Mammary epithelial cell (primary cell): Measurements from ENCODE around the gene METRNL.

Source experiments
- CTCF ChIP-seq, 2 donors: IDR thresholded peaks in 1 of 2; conservative IDR thresholded peaks in 1 of 2; 2 replicates each; pipeline ENCODE4 v1.5.1; 2011 to 2012; ENCODE audit warnings: inconsistent platforms in 2 of 2, low read length in 2 of 2, mild to moderate bottlenecking in 2 of 2, control low read depth in 1 of 2, low read depth in 1 of 2; ENCODE audit not compliant: insufficient read depth in 1 of 2; ENCODE audit errors: extremely low read depth in 1 of 2
- EZH2 ChIP-seq: IDR thresholded peaks from 2 replicates; pipeline ENCODE4 v1.6.1; 2012; ENCODE audit warnings: low read length, inconsistent platforms, borderline replicate concordance

GRCh38 chr17:83064732-83065659, 14.4 kb upstream of the METRNL start:
- no peak for TF ChIP-seq CTCF (conservative IDR thresholded peaks at IDR 0.05 in 1 of 2, IDR thresholded peaks at IDR 0.05 in 1 of 2; ENCODE audit: extremely low read depth in 1 of 2, insufficient read depth in 1 of 2, low read depth in 1 of 2, low read length in 2 of 2)
- no peak for TF ChIP-seq EZH2
